GM19099 (cell line): ENCODE measurements around the gene SMAD5.

Experiments used
- POLR2A ChIP-seq: IDR thresholded peaks from 3 replicates; pipeline ENCODE4 v1.6.1; 2011; ENCODE audit warnings: low read depth; ENCODE audit not compliant: insufficient read length; ENCODE audit errors: extremely low read depth

The SMAD5 gene

DNA sequence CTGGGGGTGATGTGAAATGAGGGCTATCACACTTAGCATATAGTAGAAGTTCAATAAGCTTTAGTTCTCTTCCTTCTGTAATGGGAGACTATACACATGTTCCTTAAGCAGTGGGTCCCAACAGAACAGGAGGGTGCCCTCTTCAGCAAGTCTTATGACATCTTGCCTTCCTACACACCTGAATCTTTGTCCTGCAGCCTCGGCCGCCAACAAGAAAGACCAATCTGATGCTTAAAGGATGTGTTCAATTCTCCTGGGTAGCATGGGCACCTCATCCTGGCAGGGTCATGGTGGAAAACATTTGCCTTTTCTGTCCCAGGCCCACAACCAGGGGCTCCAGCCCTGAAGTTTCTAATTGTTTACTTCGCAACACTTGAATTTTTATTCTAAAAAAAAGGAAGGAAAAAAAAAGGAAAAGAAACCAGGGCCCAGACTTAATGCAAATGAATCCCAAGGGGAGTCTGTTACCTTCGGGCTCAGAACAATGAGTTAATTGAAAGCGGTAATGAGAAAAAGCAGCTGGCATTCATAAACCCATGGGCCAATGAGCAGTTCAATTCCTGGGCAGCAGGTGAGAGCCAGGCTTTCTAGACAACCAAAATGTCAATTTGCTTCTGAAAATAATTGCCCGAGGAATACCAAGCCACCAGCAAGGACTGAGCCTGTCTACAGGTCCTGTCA lies 26.2 kb upstream of the SMAD5 start:
- TF ChIP-seq POLR2A = no peak

DNA sequence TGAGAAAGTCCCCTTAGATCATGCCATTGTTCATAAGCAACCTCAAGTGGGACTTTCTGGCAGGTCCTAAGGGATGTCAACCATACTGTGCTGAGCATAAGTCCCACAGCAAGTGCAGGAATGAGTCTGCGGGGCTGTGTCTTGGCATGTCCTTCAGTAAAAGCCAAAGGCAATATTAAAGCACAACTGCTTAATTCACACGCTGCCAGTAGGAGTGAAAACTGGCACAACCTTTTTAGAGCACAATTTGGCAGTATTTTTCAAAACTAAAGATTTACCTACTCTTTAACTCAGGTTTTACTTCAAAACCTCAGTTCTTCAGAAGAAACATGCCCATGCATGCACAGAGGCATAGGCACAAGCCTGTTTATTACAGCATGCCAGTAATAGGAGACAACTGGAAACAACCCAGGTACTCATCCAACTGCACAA lies 24.4 kb upstream of the SMAD5 start:
- no peak for TF ChIP-seq POLR2A

DNA sequence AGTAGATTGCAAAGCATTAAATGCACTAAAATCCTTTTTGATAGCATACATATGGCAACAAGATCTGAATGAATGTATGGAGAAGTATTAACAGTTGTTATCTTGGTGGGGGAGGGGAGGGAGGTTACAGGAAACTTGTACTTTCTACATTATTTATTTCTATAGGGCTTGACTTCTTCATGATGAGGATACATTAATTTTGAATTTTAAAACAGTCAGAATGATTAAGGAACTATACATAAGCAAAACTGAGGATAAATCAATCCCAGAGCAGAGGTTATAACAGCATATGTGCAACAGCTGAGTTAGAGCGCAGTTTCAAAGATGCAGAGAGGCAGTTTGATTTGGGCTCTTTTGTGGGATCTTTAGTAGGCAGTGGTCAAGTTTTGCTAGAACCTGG lies 23.9 kb upstream of the SMAD5 start:
- TF ChIP-seq POLR2A = no peak

DNA sequence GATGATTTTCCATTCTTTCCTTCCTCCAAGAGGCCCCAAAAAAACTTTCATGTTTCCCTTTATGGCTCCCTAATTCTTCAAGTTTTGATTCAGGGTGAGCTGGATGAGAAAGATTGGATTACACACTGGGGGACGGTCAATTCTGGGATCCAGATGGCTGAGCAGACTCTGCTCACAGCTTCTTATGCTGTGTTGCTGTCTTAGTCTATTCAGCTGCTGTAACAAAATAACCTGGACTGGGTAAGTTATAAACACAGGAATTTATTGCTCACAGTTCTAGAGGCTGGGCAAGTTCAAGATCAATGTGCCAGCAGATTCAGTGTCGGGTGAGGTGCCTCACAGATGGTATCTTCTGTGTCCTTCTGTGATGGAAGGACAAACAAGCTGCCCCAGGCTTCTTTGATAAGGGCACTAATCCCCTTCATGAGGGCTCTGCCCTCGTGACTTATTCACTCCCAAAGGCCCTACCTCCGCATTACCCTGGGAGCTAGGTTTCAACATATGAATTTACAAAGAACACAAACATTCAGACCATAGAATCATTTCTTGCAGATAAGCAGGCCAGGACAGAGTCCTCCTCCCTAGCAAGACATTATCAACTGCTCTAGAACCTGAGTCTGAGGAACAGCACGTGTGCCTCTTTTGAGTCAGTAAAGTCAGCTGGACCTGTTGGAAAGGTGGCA lies 23.1 kb upstream of the SMAD5 start:
- no peak for TF ChIP-seq POLR2A

DNA sequence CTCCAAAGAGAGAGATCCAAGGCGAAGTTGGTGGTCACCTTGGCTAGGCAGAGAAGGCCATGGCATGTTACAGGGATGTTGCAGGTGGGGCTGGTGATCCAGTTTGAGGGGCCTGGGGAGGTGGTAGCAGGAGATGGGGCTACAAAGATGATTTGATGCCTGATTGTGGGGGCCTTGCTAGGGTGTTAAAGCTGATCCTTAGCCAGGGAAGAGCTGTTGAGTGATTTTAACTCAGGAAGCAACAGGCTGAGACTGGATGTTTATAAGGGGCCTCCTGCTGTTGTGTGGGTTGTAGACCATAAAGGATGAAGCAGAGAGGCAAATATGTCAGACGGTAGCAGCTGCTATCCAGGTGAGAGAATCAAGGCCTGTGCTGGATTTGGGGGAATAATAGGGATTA lies 19.0 kb upstream of the SMAD5 start:
- TF ChIP-seq POLR2A = no peak

DNA sequence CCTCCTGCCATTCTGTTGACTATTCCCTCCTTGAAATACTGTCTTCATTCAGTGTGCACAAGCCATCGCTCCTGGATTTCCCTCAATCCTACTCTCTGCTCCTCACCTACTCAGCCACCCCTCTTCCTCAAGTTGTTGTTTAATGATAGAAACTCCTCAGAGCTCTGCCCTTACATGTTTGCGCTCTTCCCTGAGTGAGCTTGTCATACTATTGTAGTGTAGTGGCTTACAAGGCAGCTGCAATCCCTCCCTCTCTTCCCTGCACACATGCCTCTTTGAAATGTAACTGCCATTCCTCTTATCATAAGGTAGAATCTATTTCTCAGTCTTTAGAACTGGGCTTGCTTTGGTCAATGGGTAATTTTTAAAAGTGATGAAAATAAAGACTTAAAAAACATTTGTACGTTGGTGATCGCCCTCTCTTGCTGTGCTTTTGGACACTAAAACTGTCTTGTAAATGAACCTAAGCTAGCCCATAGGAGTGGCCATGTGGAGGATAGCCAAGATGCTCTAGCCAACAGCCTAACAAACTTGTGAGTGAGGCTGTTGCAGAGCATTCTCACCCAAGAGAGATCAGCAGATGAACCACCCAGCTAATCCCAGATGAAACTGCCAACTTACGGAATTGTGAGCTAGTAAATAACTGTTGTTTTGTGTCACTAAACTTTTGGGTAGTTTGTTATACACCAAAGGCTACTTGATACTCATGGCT lies 18.1 kb upstream of the SMAD5 start:
- TF ChIP-seq POLR2A = no peak

DNA sequence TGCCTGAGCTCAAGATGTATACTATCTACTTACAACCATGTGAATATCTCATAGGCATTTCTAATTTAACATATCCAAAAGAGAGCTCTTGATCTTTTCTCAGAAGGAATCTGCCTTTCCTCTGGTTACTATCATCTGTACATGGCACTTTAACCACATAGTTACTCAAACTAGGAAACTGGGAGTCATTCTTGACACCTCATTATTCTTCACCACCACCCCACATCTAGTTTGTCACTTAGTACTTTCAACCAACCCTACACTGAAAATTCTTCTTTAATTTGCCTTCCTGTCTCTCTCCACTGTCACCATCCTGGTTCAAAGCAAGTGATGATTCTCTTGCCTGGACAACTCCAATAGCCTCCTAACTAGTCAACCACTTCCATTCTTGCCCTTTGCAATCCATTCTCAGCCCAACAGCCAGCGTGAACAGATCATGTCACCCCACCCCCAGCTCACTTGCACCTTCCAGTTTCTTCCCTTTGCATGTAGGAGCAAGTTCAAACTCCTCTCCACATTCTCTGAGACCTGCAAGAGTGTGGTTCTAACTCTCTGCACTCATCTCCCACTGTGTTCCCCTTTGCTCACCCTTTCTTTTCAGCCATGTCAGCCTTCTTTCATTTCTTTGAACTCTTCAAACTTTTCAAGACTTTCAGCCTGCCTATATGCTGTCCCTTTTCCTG lies 17.3 kb upstream of the SMAD5 start:
- no peak for TF ChIP-seq POLR2A

DNA sequence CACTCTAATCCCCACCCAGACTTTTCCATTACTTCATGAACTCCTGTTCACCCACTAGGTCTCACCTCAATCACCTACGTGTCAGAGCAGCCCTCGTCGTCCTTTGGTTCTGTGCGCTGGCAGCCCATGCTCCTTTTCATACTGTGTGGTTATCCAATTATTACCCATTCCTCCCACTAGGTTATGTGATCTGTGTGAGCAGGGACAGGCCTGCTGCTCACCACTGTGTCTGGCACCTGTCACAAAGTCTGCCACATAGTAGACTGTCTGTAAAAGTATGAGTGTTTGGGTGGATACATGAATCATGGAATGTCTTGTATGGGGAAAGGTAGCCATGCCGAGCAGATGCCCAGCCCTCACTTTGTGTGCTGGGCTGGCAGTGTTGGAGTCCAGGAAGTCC lies 12.1 kb upstream of the SMAD5 start:
- no peak for TF ChIP-seq POLR2A

DNA sequence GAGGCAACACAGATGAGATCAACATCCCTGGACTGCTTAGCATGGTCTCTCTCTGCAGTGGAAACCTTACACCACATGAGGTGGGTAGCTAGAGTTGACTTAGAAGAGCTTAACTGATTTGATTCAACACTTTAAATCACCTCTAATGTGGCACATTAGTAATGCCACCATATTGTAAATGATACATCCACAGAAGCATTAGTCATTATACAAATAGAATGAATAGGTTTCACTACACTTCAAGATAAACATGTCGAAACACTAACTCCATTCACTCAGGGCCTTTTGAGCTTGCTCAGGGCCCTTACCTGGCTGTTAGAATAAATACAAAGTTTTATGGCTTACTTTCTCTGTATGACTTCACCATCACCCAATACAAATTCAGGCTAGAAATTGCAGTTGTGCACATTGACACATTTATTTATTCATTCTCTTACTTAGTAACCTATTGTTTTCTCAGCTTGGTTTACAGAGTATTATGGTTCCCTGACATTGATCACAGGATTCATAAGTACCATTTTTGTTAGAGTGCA lies 9.3 kb upstream of the SMAD5 start:
- TF ChIP-seq POLR2A = no peak

DNA sequence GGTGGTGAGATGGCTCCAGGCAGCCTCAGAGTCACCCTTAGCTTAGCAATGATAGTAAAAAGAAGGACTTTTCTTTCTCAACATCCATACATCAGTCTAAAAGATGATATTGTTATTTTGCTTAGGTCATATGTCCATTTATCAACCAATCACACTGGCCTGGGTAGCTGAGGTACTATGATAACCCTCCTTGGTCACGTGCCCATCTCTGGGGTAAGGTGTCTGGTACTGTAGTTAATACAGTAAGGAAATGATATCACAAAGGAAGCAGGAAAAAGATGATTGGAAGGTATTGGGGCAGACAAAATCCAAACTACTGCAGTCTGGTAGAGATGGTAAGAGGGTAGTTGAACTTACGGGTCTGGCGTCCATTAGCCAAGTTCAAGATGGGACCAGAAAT lies 5.1 kb upstream of the SMAD5 start:
- no peak for TF ChIP-seq POLR2A

DNA sequence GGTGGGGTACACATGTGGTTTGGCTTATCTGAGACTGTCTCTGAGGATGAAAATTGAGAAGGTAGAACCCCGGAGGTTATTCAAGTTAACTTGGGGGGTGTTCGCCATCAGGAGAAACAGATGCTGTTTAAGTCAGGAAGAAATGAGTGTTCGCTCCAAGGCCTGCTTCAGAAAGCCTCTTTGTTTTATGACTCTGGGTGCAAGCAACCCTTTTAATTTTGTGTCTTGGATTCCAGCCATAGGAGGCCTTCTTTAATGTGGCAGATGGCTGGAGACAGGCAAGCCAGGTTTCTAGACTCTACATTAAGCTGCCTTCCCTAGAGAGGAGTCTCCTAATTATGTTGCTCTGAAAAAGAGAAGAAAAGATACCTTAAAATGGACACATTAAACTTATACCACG lies 4.2 kb upstream of the SMAD5 start:
- no peak for TF ChIP-seq POLR2A

DNA sequence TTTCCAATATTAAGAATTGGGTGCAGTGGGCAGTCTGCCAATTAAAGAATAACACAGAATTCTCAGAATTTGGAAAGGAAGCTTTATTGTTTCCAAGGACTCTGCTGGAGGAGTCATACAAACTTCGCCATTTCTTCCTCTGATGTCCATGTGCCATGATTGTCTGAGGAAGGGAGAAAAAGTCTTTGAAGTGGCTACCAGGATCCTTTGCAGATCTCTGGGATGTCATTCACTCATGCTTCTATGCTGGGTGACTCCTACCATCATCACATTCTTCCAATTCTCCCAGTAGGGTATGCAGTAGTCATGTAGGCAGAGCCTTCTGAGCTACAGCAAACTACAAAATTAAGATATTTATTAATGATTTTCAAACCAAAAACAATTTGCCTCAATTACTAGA lies 3.2 kb upstream of the SMAD5 start:
- no peak for TF ChIP-seq POLR2A

DNA sequence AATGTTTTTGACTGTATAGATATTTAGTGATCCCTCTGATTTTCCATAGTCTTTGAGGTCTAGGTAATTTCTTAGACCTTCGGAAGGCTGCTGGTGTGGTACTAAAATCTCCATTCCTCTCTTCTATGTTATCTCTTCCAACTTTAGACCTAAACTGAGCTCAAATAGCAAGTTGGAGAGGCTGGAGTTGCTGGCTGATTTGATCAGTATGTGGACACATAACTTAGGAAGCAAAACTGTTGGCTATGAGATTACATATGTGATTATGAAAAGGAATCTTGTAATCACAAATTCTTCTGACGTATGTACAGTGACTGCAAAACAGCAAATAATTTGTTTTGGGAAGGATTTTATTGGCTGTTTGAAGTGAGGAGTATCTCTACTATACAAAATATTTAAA lies 2.1 kb upstream of the SMAD5 start:
- TF ChIP-seq POLR2A = no peak

DNA sequence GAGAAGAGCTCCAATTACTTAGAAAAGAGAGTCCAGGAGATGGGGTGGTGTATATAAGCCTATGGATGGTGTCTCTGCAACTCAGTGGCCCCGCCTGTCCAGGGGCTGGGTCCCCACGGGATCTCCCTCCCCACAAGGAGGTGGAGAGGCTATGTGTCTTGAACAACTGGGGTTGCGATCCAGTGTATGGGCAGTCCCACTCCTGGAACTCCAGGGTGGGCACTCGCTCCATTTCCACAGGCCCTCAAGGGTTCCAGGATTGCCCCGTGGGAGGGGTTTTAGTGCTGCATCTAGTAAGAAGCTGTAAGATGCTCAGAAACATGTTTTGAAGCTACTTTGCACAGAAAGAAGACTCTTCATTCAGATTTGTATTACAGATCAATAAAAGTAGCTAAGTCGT lies 558 bp upstream of the SMAD5 start:
- no peak for TF ChIP-seq POLR2A

DNA sequence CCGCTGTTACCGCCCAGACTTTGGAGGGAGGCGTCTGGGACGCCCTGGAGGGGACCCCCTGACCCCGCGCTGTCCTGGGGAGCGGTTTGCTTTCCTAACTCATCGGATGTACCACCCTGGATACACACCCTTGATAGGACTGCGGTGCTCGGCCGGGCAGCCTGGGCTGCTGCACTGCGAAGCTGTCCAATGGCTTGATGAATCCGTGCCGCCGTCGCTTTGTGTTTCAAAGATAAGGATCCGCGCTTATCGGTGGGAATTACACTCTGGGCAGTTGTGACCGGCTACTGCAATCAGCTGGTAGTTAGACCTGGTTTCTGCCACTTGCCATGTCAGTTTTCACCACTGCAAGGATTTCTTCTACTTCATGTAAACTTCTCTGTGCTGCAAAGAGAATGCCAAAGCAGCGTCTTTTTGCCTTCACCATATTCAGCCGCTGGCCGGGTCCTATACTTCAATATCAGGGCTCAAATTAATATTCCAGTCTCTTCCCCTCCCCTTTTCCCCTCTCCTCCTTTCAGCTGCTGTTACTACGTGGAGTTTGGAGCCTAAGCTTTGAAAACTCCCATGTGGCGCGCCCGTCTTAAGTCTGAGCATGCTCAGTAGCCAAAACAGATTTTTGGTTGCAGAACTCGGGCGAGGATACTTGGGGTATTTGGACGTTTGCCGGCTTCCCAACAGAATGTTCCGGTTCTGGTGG lies 727 bp downstream of the SMAD5 start:
- no peak for TF ChIP-seq POLR2A
